Chondrocyte (in vitro differentiated cells): ENCODE results near the gene ECHDC3. TPM values are rescaled to one million over a fixed set of nuclear protein-coding genes. Genes with fewer than 3 reads are reported as not detected.

Experiments used
- DNase-seq: peaks from one replicate; pipeline ENCODE4 v3.0.0; 2021; ENCODE audit warnings: mixed read lengths, low spot score
- H3K27ac Mint-ChIP-seq: one replicate; pipeline ENCODE4 v1.8.0; 2021; ENCODE audit warnings: mild to moderate bottlenecking, moderate library complexity, mixed read lengths; ENCODE audit not compliant: unreplicated experiment
- H3K27me3 Mint-ChIP-seq: 2 replicates; pipeline ENCODE4 v1.8.0; 2021; ENCODE audit warnings: low read depth, mixed read lengths
- H3K36me3 Mint-ChIP-seq: 2 replicates; pipeline ENCODE4 v1.8.0; 2021; ENCODE audit warnings: low read depth, mixed read lengths
- H3K4me1 Mint-ChIP-seq: 2 replicates; pipeline ENCODE4 v1.8.0; 2021; ENCODE audit warnings: low read depth, mild to moderate bottlenecking, mixed read lengths
- H3K4me3 Mint-ChIP-seq: one replicate; pipeline ENCODE4 v1.8.0; 2021; ENCODE audit warnings: mild to moderate bottlenecking, moderate library complexity, mixed read lengths; ENCODE audit not compliant: unreplicated experiment
- H3K9me3 Mint-ChIP-seq: 2 replicates; pipeline ENCODE4 v1.8.0; 2021; ENCODE audit warnings: low read depth, mixed read lengths
- CTCF ChIP-seq: fragments of 200-600 bp; sonication (generic); IDR thresholded peaks from 2 replicates; pipeline ENCODE4 v1.5.0; 2021; ENCODE audit warnings: antibody characterized with exemption, mild to moderate bottlenecking, moderate library complexity
- total RNA-seq: library from RNA; stranded (reverse); gene quantifications from 3 replicates; pipeline ENCODE4 v1.2.1, GENCODE V29; 2021

ECHDC3 gene
- total RNA-seq, 1 donor from 2014 or later, result 5.7 TPM

- Mint-ChIP-seq H3K9me3 (no peaks in the 10 kb centered on the region), H3K36me3 (no peaks in the 10 kb centered on the region), H3K4me1 (peaks cover 25% of the 10 kb centered on the region), H3K27ac (no peak overlapping the region), H3K4me3 (no peak overlapping the region), H3K27me3 (no peaks in the 10 kb centered on the region)
- TF ChIP-seq CTCF, result no peak
- no peak for DNase-seq
Measured at GRCh38 chr10:11797847-11798633, 55.9 kb downstream of the ECHDC3 start.

GRCh38 chr10:11798845-11799735 is 56.9 kb downstream of the ECHDC3 start:
- Mint-ChIP-seq H3K4me1 (peaks cover 14% of the 10 kb centered on the region), H3K9me3 (no peaks in the 10 kb centered on the region), H3K27ac (no peak overlapping the region), H3K36me3 (no peaks in the 10 kb centered on the region), H3K27me3 (no peaks in the 10 kb centered on the region), H3K4me3 (no peak overlapping the region)
- TF ChIP-seq CTCF, result no peak
- no peak for DNase-seq

GRCh38 chr10:11799736-11800080 is 57.5 kb downstream of the ECHDC3 start:
- H3K27ac Mint-ChIP-seq, result no peak overlapping the region
- peaks cover 12% of the 10 kb centered on the region for H3K4me1 Mint-ChIP-seq

GRCh38 chr10:11804336-11804735 is 62.2 kb downstream of the ECHDC3 start:
- DNase-seq, result no peak
- H3K4me3 Mint-ChIP-seq, result no peak overlapping the region
- no peaks in the 10 kb centered on the region for H3K4me1 Mint-ChIP-seq
- H3K27me3 Mint-ChIP-seq, result peaks cover 2% of the 10 kb centered on the region
- H3K9me3 Mint-ChIP-seq, result no peaks in the 10 kb centered on the region
- H3K27ac Mint-ChIP-seq, result no peak overlapping the region
- TF ChIP-seq CTCF, result no peak
- no peaks in the 10 kb centered on the region for H3K36me3 Mint-ChIP-seq

More at GRCh38 chr10:11799736-11800080, 57.5 kb downstream of the ECHDC3 start:
- H3K27me3 Mint-ChIP-seq, result no peaks in the 10 kb centered on the region
- no peaks in the 10 kb centered on the region for H3K36me3 Mint-ChIP-seq
- H3K4me3 Mint-ChIP-seq, result no peak overlapping the region
- DNase-seq, result no peak
- TF ChIP-seq CTCF, result no peak
- no peaks in the 10 kb centered on the region for H3K9me3 Mint-ChIP-seq

GRCh38 chr10:11805792-11806191 is 63.6 kb downstream of the ECHDC3 start:
- no peak overlapping the region for H3K4me3 Mint-ChIP-seq
- H3K9me3 Mint-ChIP-seq, result no peaks in the 10 kb centered on the region
- DNase-seq, result no peak
- no peaks in the 10 kb centered on the region for H3K36me3 Mint-ChIP-seq
- no peak overlapping the region for H3K27ac Mint-ChIP-seq
- H3K4me1 Mint-ChIP-seq, result peaks cover 12% of the 10 kb centered on the region
- TF ChIP-seq CTCF, result no peak
- H3K27me3 Mint-ChIP-seq, result peaks cover 2% of the 10 kb centered on the region
